ENCODE data around the gene PCDH15. TPM values are rescaled to one million over a fixed set of nuclear protein-coding genes. Genes with fewer than 3 reads are reported as not detected.

PCDH15 gene
- total RNA-seq, 1 donor from 2014 or later: 3.2 TPM

DNA sequence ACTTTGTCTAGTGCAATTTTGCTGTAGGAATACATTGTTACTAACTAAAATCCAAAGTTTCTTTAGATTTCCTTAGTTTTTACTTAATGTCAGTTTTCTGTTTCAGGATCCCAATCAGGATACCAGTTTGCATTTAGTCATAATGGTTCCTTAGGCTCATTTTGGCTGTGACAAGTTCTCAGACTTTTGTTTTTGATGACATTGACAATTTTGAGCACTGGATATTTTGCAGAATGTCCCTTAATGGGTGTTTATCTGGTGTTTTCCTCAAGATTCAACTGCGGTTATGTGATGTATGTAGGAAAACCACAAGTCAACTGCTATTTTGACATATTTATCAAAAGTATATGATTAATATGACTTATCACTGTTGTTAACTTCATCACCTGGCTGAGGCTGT, 482.6 kb downstream of the PCDH15 start:
- no peak for ATAC-seq
- H3K27me3 ChIP-seq: no peaks in the 10 kb centered on the region
- no peak overlapping the region for H3K27ac ChIP-seq
- TF ChIP-seq, protein P1, sequence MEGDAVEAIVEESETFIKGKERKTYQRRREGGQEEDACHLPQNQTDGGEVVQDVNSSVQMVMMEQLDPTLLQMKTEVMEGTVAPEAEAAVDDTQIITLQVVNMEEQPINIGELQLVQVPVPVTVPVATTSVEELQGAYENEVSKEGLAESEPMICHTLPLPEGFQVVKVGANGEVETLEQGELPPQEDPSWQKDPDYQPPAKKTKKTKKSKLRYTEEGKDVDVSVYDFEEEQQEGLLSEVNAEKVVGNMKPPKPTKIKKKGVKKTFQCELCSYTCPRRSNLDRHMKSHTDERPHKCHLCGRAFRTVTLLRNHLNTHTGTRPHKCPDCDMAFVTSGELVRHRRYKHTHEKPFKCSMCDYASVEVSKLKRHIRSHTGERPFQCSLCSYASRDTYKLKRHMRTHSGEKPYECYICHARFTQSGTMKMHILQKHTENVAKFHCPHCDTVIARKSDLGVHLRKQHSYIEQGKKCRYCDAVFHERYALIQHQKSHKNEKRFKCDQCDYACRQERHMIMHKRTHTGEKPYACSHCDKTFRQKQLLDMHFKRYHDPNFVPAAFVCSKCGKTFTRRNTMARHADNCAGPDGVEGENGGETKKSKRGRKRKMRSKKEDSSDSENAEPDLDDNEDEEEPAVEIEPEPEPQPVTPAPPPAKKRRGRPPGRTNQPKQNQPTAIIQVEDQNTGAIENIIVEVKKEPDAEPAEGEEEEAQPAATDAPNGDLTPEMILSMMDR (IDR thresholded peaks at IDR 0.05): no peak
- DNase-seq: no peak
- H3K36me3 ChIP-seq: no peaks in the 10 kb centered on the region
- intact Hi-C loops (cut with DNase I): no loop called here
- no peak overlapping the region for H3K4me3 ChIP-seq
- H3K9me3 ChIP-seq: no peaks in the 10 kb centered on the region
- H3K4me1 ChIP-seq: no peaks in the 10 kb centered on the region

DNA sequence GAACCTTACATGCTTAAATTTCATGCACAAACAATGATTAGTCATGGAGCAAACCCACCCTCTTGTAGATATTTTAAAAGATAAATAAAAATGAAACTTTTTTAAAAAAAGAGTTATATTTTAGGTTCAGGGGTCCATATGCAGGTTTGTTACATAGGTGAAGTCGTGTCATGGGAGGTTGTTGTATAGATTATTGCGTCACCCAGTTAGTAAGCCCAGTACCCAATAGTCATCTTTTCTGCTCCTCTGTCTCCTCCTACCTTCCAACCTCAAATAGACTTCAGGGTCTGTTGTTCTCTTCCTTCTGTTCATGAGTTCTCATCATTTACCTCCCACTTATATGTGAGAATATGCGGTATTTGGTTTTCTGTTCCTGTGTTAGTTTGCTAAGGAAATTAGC, 486.6 kb downstream of the PCDH15 start:
- TF ChIP-seq, protein P1 (IDR thresholded peaks at IDR 0.05): no peak
- DNase-seq (no peak), ATAC-seq (no peak)
- Histone ChIP-seq H3K27ac (no peak overlapping the region), H3K36me3 (no peaks in the 10 kb centered on the region), H3K9me3 (no peaks in the 10 kb centered on the region), H3K4me3 (no peak overlapping the region), H3K4me1 (no peaks in the 10 kb centered on the region), H3K27me3 (no peaks in the 10 kb centered on the region)
- intact Hi-C loops (cut with DNase I): no loop called here

DNA sequence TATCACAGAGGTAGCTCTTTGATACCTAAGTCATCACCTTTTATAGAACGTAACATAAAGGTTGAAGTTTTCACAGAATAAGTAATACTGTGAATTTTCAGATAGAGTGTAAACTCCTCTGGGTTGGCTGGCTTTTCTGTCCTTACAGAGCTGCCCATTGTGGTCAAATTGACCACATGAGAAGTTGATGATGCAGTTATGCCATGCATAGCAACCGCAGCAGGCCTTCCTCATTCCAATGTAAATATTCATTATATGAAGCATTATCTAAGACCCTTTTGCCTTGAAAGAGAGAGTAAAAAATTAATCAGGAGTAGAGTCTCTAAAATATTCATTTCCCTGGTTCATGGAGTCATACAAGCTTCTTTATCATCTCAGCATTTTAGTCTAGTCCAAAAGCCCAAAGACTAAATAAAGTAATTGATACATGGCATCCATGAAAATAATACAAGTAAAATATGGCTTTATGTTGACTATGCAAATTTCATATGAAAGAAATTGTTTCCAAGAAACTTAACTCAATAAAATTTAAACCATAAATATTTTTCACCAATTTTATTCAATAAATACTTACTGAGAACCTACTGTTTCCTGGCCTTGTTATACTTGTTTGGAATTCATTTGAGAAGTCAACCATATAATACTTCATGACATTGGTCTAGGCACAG, 516.4 kb downstream of the PCDH15 start:
- ATAC-seq (no peak), DNase-seq (no peak)
- H3K27ac ChIP-seq: no peak overlapping the region
- no peak overlapping the region for H3K4me3 ChIP-seq
- H3K36me3 ChIP-seq: no peaks in the 10 kb centered on the region
- intact Hi-C loops (cut with DNase I): no loop called here
- H3K4me1 ChIP-seq: no peaks in the 10 kb centered on the region
- no peaks in the 10 kb centered on the region for H3K9me3 ChIP-seq
- TF ChIP-seq, protein P1 (IDR thresholded peaks at IDR 0.05): no peak
- H3K27me3 ChIP-seq: no peaks in the 10 kb centered on the region

DNA sequence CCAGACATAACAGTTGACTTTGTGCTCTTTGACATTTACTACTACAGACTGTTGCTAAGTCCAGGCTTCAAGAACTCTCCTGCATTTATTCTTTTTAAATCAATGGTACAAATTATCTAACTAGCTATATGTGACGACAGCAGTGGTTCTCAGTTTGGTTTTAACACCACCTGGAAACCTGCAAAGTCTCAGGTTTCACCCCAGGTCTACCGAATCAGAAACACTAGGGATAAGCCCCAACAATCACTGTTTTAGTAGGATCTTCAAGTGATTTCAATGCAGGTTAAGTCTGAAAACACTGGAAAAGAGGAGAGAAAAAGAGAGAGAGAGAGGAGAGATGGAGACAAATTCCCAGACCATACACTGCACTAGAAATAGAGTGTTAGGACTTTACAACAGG, 519.0 kb downstream of the PCDH15 start:
- Histone ChIP-seq H3K9me3 (no peaks in the 10 kb centered on the region), H3K36me3 (no peaks in the 10 kb centered on the region), H3K27me3 (no peaks in the 10 kb centered on the region), H3K4me1 (no peaks in the 10 kb centered on the region), H3K27ac (no peak overlapping the region), H3K4me3 (no peak overlapping the region)
- no peak for ATAC-seq
- intact Hi-C loops (cut with DNase I): no loop called here
- TF ChIP-seq, protein P1 (IDR thresholded peaks at IDR 0.05): no peak
- no peak for DNase-seq

DNA sequence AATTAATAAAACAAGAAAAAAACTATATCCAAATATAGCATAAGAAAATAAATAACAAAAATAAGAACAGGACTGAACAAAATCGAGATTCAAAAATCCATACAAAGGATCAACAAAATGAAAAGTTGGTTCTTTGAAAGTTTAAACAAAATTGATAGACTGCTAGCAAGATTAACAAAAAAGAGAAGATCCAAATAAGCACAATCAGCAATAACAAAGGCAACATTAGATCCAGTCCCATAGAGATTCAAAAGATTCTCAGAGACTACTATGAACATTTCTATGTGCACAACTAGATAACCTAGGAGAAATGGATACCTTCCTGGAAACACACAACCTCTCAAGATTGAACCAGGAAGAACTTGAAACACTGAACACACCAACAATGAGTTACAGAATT, 534.6 kb downstream of the PCDH15 start:
- Histone ChIP-seq H3K4me3 (no peak overlapping the region), H3K27me3 (no peaks in the 10 kb centered on the region), H3K4me1 (no peaks in the 10 kb centered on the region), H3K27ac (no peak overlapping the region), H3K36me3 (no peaks in the 10 kb centered on the region), H3K9me3 (peaks cover 6% of the 10 kb centered on the region)
- ATAC-seq: no peak
- intact Hi-C loops (cut with DNase I): no loop called here
- no peak for DNase-seq
- TF ChIP-seq, protein P1 (IDR thresholded peaks at IDR 0.05): no peak

DNA sequence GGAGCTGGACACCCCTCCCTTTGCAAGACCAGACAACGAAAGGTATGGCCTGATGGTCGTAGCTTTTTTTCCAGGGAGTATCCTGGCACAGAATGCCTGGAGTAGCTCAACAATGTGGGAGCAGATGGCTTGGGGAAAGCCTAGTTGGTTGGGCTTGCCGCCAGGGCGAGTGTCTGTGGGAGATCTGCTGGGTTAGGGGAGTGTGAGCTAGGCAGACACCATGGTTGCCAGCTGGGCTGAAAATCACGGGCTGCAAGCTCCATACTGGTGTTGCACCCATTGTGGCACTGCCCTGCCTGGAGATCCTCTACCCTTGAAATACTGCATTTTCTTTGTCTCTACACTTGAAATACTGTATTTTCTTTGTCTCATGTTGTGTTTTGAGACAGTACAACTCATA, 538.3 kb downstream of the PCDH15 start:
- no peak for DNase-seq
- intact Hi-C loops (cut with DNase I): no loop called here
- Histone ChIP-seq H3K4me1 (no peaks in the 10 kb centered on the region), H3K27ac (no peak overlapping the region), H3K9me3 (peaks cover 6% of the 10 kb centered on the region), H3K4me3 (no peak overlapping the region), H3K27me3 (no peaks in the 10 kb centered on the region), H3K36me3 (no peaks in the 10 kb centered on the region)
- no peak for ATAC-seq
- TF ChIP-seq, protein P1 (IDR thresholded peaks at IDR 0.05): no peak
